ENCODE results near the gene CFAP45.

Gene CFAP45

DNA sequence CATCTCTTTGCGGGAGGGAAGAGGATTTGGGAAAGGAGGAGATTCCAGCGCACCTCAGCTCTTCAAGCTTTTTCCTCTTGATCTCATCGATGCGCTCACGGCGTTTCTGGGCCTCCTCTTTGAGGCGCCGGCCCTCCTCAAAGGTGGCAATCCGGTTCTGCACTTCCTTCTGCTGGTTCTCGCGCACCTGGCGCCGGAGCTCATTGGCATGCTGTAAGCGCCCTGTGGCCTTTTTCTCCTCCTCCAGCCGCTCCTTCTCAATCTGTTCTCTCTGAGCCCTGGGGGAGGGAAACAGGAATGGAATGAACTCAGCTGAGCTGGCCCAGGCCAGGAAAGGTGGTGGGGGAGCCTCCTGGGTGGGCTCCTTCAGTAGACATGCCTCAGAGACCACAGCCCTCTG is 27.1 kb downstream of the CFAP45 start:
- H3K4me1 ChIP-seq (ENCODE audit: control insufficient read depth, insufficient read depth, low read length) = peaks cover 21% of the 10 kb centered on the region
- no peaks in the 10 kb centered on the region for H3K36me3 ChIP-seq (ENCODE audit: control insufficient read depth, insufficient read depth, low read length)
- H3K4me3 ChIP-seq (ENCODE audit: low read length) = no peak overlapping the region
- no peaks in the 10 kb centered on the region for H3K27me3 ChIP-seq (ENCODE audit: control insufficient read depth, insufficient read depth, low read length)
- no peaks in the 10 kb centered on the region for H3K9me3 ChIP-seq (ENCODE audit: control insufficient read depth, low read length)
- no peak overlapping the region for H3K9ac ChIP-seq (ENCODE audit: low read length)

DNA sequence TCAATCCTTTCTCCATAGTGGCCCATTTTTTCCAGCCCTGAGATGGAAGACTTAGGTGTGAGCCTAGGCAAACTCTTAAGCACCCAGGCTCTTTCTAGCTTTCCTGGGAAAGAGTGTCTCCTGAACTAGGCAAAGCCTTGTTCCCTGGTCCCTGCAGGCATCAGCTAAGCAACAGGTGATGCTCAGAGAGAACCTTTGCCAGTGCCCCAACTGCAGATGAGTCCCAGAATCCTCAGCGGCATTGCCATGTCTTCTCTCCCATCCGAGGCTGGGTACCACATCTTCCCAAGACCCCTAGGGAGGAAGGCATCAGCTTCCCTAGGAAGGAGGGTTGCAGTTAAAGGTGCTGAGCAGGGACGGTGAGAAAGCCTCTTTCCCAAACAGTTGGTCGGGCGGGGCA is 29.3 kb downstream of the CFAP45 start:
- H3K36me3 ChIP-seq (ENCODE audit: control insufficient read depth, insufficient read depth, low read length) = no peaks in the 10 kb centered on the region
- no peaks in the 10 kb centered on the region for H3K27me3 ChIP-seq (ENCODE audit: control insufficient read depth, insufficient read depth, low read length)
- peaks cover 35% of the 10 kb centered on the region for H3K4me1 ChIP-seq (ENCODE audit: control insufficient read depth, insufficient read depth, low read length)

DNA sequence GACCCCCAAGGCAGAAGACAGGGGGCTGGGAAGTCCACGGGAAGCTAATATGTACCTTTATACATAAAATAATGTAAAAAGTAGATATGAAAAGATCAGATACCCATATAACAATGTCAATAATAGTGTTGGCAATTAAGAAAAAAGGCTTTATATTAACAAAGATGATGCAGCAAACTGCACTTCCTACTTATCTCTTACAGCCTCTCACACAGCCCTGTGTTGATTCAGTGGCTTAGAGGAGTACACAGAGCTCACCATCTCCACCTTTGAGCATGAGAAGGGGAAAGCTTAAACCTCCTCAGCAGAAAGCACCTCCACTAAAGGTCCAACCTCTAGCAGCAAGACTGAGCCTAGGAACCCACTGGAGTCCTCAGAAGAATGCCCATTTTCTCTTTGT is 30.4 kb downstream of the CFAP45 start:
- H3K4me3 ChIP-seq (ENCODE audit: low read length) = no peak overlapping the region
- H3K4me1 ChIP-seq (ENCODE audit: control insufficient read depth, insufficient read depth, low read length) = peaks cover 35% of the 10 kb centered on the region
- H3K36me3 ChIP-seq (ENCODE audit: control insufficient read depth, insufficient read depth, low read length) = no peaks in the 10 kb centered on the region
- no peaks in the 10 kb centered on the region for H3K27me3 ChIP-seq (ENCODE audit: control insufficient read depth, insufficient read depth, low read length)
- no peak overlapping the region for H3K9ac ChIP-seq (ENCODE audit: low read length)
- no peaks in the 10 kb centered on the region for H3K9me3 ChIP-seq (ENCODE audit: control insufficient read depth, low read length)

More for the DNA sequence above, 29.3 kb downstream of the CFAP45 start:
- Histone ChIP-seq H3K9ac (ENCODE audit: low read length) (no peak overlapping the region), H3K9me3 (ENCODE audit: control insufficient read depth, low read length) (no peaks in the 10 kb centered on the region), H3K4me3 (ENCODE audit: low read length) (no peak overlapping the region)

DNA sequence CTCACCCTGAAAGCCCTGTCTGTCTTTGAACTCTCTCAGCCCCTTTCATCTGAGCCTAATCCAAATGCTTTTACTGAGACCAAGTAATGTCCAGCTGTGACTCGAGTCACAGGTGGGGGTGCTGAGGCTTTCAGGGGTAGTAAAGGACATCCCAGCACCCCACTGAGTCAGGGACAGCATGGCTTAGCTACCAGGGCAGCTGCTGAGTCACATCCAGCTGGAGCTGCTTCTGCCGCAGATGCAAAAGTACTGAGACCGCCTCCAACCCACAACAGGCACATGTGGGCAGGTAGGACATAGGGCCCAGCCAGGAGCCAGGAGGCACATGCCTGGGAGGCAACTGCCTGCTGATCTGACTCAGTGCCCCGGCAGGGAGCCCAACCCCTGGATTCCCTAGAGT is 30.8 kb downstream of the CFAP45 start:
- no peaks in the 10 kb centered on the region for H3K9me3 ChIP-seq (ENCODE audit: control insufficient read depth, low read length)
- no peaks in the 10 kb centered on the region for H3K36me3 ChIP-seq (ENCODE audit: control insufficient read depth, insufficient read depth, low read length)
- H3K27me3 ChIP-seq (ENCODE audit: control insufficient read depth, insufficient read depth, low read length) = no peaks in the 10 kb centered on the region
- H3K4me1 ChIP-seq (ENCODE audit: control insufficient read depth, insufficient read depth, low read length) = peaks cover 35% of the 10 kb centered on the region
- peak overlapping the region; percentile 50 for H3K9ac ChIP-seq (ENCODE audit: low read length)
- no peak overlapping the region for H3K4me3 ChIP-seq (ENCODE audit: low read length)

DNA sequence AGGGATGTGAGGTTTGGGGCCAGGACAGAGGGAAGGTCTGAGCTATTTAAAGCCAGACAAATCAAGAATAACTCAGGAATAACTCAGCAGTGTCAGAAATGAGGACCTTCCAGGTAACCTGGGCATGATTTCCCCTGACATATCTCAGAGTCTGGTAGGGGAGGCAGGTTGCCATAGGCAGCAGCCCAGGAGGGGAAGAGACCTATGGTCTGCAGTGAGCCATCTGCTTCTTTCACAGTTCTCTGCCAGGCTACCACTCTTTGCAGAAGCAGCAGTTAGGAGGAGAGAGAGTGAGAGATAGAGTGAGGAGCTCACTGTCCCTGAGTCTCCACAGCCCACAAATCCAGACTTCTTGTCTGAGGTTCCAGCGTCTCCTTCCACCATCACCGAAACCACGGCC is 31.2 kb downstream of the CFAP45 start:
- Histone ChIP-seq H3K36me3 (ENCODE audit: control insufficient read depth, insufficient read depth, low read length) (no peaks in the 10 kb centered on the region), H3K4me1 (ENCODE audit: control insufficient read depth, insufficient read depth, low read length) (peaks cover 35% of the 10 kb centered on the region), H3K4me3 (ENCODE audit: low read length) (no peak overlapping the region), H3K9me3 (ENCODE audit: control insufficient read depth, low read length) (no peaks in the 10 kb centered on the region), H3K9ac (ENCODE audit: low read length) (peak overlapping the region; percentile 50), H3K27me3 (ENCODE audit: control insufficient read depth, insufficient read depth, low read length) (no peaks in the 10 kb centered on the region)

DNA sequence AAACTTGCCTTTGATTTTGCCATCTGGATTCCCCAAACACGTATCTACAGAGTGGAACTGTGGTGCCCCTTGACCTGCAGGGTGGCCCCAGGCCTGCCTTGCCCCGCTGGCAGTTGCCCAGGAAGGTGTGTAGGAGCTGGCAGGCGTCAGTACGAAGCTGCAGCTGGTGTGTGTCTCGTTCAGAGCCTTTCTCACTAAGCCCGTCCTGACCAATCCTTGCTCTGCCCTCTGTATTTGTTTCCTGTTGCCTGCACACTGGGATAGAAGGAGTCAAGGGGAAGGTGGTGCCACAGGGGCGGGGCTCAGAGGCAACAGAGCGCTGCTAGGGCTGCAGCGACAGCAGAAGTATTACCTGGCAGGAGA is 32.3 kb downstream of the CFAP45 start:
- Histone ChIP-seq H3K36me3 (ENCODE audit: control insufficient read depth, insufficient read depth, low read length) (no peaks in the 10 kb centered on the region), H3K4me3 (ENCODE audit: low read length) (no peak overlapping the region), H3K9ac (ENCODE audit: low read length) (peak overlapping the region; percentile 50), H3K4me1 (ENCODE audit: control insufficient read depth, insufficient read depth, low read length) (peaks cover 35% of the 10 kb centered on the region), H3K27me3 (ENCODE audit: control insufficient read depth, insufficient read depth, low read length) (no peaks in the 10 kb centered on the region), H3K9me3 (ENCODE audit: control insufficient read depth, low read length) (no peaks in the 10 kb centered on the region)

DNA sequence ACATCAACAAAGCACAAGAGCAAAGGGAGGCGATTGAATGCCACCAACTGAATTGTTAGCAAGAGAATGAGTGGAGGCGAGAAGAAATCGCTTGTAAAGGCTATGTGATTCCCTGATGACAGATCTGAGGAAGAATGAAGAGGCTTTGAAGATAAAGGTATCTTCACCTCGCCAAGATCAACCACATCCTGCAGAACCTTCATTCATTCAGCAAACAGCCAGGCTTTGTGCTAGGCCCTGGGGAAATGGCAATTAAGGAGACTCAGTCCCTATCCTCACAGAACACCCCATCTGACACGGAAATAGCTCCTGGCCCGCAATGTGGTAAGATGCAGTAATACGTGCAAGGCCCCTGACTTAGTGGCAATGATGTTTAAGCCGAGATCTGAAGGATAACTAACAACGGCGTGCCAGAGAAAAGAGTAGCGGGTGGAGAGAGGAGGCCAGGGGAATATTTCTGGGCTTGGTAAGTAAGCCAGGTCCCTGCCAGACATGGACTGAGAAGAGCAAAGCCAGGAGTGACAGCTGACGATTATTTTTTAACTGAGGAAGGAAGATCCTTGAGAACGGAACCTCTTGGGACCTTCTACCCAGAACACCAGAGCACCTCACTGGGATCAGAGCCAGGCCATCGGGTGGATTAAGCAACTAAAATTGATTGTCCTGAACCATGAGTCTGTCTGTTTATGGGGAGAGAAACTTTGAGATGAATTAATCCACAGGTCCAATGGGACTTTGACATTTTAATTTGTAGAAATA is 32.9 kb downstream of the CFAP45 start:
- Histone ChIP-seq H3K9ac (ENCODE audit: low read length) (peak overlapping the region; percentile 35), H3K4me1 (ENCODE audit: control insufficient read depth, insufficient read depth, low read length) (peaks cover 35% of the 10 kb centered on the region), H3K9me3 (ENCODE audit: control insufficient read depth, low read length) (no peaks in the 10 kb centered on the region)

DNA sequence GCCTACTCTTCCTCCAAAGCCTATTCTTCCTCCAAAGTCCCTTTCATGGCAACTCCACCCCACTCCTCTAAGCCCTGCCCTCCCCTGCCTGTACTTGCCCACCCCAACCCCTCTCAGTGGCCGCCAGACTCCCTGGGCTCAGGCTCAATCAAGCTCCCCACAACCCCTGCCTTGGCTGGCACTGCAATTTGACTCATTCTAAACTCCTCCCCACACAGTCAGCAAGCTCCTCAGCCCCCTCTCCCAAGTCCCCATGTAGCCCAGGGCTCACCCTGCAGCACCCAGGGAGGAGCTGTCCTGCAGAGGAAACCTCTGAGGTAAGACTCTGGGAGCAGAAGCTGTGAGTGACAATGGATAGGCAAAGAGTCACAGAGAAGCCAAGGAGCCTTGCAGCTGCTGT is 33.9 kb downstream of the CFAP45 start:
- no peaks in the 10 kb centered on the region for H3K36me3 ChIP-seq (ENCODE audit: control insufficient read depth, insufficient read depth, low read length)
- no peaks in the 10 kb centered on the region for H3K9me3 ChIP-seq (ENCODE audit: control insufficient read depth, low read length)
- peaks cover 35% of the 10 kb centered on the region for H3K4me1 ChIP-seq (ENCODE audit: control insufficient read depth, insufficient read depth, low read length)
- H3K27me3 ChIP-seq (ENCODE audit: control insufficient read depth, insufficient read depth, low read length) = peaks cover 3% of the 10 kb centered on the region
- no peak overlapping the region for H3K4me3 ChIP-seq (ENCODE audit: low read length)
- no peak overlapping the region for H3K9ac ChIP-seq (ENCODE audit: low read length)

More for the DNA sequence above, 32.9 kb downstream of the CFAP45 start:
- Histone ChIP-seq H3K36me3 (ENCODE audit: control insufficient read depth, insufficient read depth, low read length) (no peaks in the 10 kb centered on the region), H3K4me3 (ENCODE audit: low read length) (no peak overlapping the region), H3K27me3 (ENCODE audit: control insufficient read depth, insufficient read depth, low read length) (peaks cover 1% of the 10 kb centered on the region)

DNA sequence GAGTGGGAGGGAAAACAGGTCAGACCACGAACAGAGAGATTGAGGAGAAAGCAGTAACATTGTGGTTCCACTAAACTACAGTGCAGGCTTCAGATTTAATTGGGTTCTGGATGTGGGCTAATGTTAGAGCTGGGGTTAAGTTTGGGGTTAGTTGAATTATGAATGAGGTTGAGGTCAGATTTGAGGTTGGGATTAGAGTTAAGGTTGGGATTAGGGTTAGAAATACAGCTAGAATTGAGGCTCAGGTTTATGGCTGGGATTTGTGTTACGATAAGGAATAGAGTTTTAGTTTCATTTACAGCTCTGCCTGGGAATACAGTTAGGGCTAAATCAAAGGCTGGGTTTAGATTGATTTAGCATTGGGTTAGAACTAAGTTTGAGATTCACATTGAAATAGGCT is 35.7 kb downstream of the CFAP45 start:
- H3K9ac ChIP-seq (ENCODE audit: low read length) = no peak overlapping the region
- H3K9me3 ChIP-seq (ENCODE audit: control insufficient read depth, low read length) = no peaks in the 10 kb centered on the region
- H3K27me3 ChIP-seq (ENCODE audit: control insufficient read depth, insufficient read depth, low read length) = peaks cover 3% of the 10 kb centered on the region
- no peaks in the 10 kb centered on the region for H3K36me3 ChIP-seq (ENCODE audit: control insufficient read depth, insufficient read depth, low read length)
- H3K4me1 ChIP-seq (ENCODE audit: control insufficient read depth, insufficient read depth, low read length) = peaks cover 33% of the 10 kb centered on the region
- no peak overlapping the region for H3K4me3 ChIP-seq (ENCODE audit: low read length)

DNA sequence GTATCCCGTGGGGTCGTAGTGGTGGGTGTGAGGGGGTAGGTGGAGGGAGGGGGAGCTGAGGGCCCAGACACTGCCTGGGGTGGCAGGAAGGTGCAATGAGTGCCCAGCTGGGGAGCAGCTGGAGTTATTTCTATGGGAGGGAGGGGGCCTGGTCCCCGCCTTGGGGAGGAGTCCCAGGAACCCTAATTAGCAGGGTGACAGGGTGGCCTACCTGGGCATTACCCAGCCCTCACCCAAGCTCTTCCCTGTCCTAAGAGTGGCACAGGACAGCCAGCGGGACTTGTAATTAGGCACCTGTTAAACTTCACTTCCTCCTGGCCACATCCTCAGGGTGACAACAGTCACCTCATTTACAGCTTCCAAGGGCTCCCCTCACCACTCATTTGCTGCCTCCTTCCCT is 37.4 kb downstream of the CFAP45 start, which contains the start of gene VSIG8:
Gene VSIG8, minus strand, starts transcription at position 101 of the 400 bp plus-strand sequence. CDS start 136 bp downstream, outside the sequence.
- H3K4me3 ChIP-seq (ENCODE audit: low read length) = no peak within 1 kb of the TSS
- no peaks in the 10 kb centered on the region for H3K9me3 ChIP-seq (ENCODE audit: control insufficient read depth, low read length)
- peaks cover 3% of the 10 kb centered on the region for H3K27me3 ChIP-seq (ENCODE audit: control insufficient read depth, insufficient read depth, low read length)
- no peaks in the 10 kb centered on the region for H3K36me3 ChIP-seq (ENCODE audit: control insufficient read depth, insufficient read depth, low read length)
- H3K4me1 ChIP-seq (ENCODE audit: control insufficient read depth, insufficient read depth, low read length) = peaks cover 17% of the 10 kb centered on the region
- no peak within 1 kb of the TSS for H3K9ac ChIP-seq (ENCODE audit: low read length)

DNA sequence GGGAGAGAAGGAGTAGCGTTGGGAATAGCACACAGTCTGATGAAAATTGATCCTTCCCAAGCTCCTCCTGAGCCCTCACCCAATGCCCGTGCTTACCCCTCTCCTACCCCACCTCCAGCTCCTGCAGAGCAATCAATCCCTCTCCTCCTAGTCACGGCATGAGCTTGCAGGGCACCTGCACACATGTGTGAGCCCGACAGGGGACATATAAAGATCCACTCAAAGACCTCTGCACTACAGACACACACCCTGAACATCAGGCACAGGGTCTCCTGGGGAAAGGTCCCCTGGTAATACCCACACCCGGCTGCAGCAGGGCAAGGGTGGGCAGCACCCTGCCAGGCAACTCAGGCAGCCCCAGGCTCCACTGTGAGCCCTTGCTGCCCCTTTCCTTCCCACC is 37.9 kb downstream of the CFAP45 start:
- Histone ChIP-seq H3K4me3 (ENCODE audit: low read length) (no peak overlapping the region), H3K9ac (ENCODE audit: low read length) (no peak overlapping the region), H3K27me3 (ENCODE audit: control insufficient read depth, insufficient read depth, low read length) (peaks cover 3% of the 10 kb centered on the region), H3K4me1 (ENCODE audit: control insufficient read depth, insufficient read depth, low read length) (peaks cover 11% of the 10 kb centered on the region), H3K36me3 (ENCODE audit: control insufficient read depth, insufficient read depth, low read length) (no peaks in the 10 kb centered on the region), H3K9me3 (ENCODE audit: control insufficient read depth, low read length) (no peaks in the 10 kb centered on the region)

DNA sequence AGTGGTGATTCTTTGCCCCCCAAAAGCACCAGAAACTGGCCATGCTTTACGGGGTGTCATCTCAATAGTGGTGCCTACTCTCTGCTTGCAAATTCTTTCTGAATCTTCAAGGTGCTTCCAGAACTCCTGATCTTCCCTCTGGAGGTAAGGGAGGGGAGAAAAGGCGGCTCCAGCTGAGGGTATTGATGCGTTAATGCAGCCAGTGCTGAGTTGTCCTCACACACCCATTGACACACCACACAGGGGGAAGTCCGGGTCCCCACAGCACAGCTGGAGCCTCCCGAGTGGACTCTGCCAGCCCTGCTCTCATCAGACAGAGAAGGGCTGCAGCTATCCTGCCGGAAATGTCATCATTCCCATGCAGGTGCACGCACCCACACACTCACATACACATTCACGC is 38.7 kb downstream of the CFAP45 start:
- peaks cover 6% of the 10 kb centered on the region for H3K4me1 ChIP-seq (ENCODE audit: control insufficient read depth, insufficient read depth, low read length)
- H3K9ac ChIP-seq (ENCODE audit: low read length) = no peak overlapping the region
- H3K27me3 ChIP-seq (ENCODE audit: control insufficient read depth, insufficient read depth, low read length) = peaks cover 3% of the 10 kb centered on the region
- H3K36me3 ChIP-seq (ENCODE audit: control insufficient read depth, insufficient read depth, low read length) = no peaks in the 10 kb centered on the region
- no peak overlapping the region for H3K4me3 ChIP-seq (ENCODE audit: low read length)
- H3K9me3 ChIP-seq (ENCODE audit: control insufficient read depth, low read length) = no peaks in the 10 kb centered on the region
